ENCODE results near the gene MRPL52. TPM values are rescaled to one million over a fixed set of nuclear protein-coding genes. Genes with fewer than 3 reads are reported as not detected.

MRPL52 gene
- total and polyA plus RNA-seq, 10 of the 15 experiments (the other 5 are each of a cell fraction or from before 2014, with no cell fraction given), result 51.7 to 541 (median 142) TPM

DNA sequence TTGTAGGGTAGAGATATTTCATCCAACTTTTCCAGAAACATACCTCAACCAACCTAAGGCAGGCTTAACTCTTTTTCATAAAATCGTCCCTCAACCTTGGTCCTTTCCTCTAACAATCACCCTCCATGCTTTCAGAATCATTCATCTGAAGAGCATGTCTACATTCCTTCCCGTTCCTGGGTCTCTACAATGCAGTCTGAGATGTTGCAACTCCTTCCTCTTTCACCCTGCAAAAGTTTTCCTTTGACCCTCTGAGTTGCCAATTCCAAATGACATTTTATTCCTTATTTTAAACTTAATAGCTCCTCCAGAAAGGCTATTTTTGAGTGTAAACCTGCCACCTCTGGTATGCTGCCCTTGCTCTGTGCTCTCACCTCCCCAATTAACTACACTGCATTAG lies 31.2 kb upstream of the MRPL52 start (continued):
- no peak for TF ChIP-seq SMARCA5 (IDR thresholded peaks at IDR 0.05)
- TF ChIP-seq, protein P1, sequence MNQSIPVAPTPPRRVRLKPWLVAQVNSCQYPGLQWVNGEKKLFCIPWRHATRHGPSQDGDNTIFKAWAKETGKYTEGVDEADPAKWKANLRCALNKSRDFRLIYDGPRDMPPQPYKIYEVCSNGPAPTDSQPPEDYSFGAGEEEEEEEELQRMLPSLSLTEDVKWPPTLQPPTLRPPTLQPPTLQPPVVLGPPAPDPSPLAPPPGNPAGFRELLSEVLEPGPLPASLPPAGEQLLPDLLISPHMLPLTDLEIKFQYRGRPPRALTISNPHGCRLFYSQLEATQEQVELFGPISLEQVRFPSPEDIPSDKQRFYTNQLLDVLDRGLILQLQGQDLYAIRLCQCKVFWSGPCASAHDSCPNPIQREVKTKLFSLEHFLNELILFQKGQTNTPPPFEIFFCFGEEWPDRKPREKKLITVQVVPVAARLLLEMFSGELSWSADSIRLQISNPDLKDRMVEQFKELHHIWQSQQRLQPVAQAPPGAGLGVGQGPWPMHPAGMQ (IDR thresholded peaks at IDR 0.05; ENCODE audit: borderline replicate concordance), result no peak
- TF ChIP-seq POLR2AphosphoS2 (IDR thresholded peaks at IDR 0.05; ENCODE audit: low read depth, low read length), result no peak
- no peak for TF ChIP-seq NBN (IDR thresholded peaks at IDR 0.05)
- TF ChIP-seq HCFC1 (IDR thresholded peaks at IDR 0.05; ENCODE audit: low read length), result no peak
- TF ChIP-seq, protein P2, sequence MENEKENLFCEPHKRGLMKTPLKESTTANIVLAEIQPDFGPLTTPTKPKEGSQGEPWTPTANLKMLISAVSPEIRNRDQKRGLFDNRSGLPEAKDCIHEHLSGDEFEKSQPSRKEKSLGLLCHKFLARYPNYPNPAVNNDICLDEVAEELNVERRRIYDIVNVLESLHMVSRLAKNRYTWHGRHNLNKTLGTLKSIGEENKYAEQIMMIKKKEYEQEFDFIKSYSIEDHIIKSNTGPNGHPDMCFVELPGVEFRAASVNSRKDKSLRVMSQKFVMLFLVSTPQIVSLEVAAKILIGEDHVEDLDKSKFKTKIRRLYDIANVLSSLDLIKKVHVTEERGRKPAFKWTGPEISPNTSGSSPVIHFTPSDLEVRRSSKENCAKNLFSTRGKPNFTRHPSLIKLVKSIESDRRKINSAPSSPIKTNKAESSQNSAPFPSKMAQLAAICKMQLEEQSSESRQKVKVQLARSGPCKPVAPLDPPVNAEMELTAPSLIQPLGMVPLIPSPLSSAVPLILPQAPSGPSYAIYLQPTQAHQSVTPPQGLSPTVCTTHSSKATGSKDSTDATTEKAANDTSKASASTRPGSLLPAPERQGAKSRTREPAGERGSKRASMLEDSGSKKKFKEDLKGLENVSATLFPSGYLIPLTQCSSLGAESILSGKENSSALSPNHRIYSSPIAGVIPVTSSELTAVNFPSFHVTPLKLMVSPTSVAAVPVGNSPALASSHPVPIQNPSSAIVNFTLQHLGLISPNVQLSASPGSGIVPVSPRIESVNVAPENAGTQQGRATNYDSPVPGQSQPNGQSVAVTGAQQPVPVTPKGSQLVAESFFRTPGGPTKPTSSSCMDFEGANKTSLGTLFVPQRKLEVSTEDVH (IDR thresholded peaks at IDR 0.05; ENCODE audit: low read depth, partially characterized antibody), result no peak
- no peak for TF ChIP-seq RBBP5 (conservative IDR thresholded peaks at IDR 0.05)
- TF ChIP-seq, protein P3, sequence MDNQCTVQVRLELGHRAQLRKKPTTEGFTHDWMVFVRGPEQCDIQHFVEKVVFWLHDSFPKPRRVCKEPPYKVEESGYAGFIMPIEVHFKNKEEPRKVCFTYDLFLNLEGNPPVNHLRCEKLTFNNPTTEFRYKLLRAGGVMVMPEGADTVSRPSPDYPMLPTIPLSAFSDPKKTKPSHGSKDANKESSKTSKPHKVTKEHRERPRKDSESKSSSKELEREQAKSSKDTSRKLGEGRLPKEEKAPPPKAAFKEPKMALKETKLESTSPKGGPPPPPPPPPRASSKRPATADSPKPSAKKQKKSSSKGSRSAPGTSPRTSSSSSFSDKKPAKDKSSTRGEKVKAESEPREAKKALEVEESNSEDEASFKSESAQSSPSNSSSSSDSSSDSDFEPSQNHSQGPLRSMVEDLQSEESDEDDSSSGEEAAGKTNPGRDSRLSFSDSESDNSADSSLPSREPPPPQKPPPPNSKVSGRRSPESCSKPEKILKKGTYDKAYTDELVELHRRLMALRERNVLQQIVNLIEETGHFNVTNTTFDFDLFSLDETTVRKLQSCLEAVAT (IDR thresholded peaks at IDR 0.05), result no peak
- no peak for TF ChIP-seq BACH1 (IDR thresholded peaks at IDR 0.05; ENCODE audit: borderline replicate concordance)
- TF ChIP-seq, protein P4, sequence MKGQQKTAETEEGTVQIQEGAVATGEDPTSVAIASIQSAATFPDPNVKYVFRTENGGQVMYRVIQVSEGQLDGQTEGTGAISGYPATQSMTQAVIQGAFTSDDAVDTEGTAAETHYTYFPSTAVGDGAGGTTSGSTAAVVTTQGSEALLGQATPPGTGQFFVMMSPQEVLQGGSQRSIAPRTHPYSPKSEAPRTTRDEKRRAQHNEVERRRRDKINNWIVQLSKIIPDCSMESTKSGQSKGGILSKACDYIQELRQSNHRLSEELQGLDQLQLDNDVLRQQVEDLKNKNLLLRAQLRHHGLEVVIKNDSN (IDR thresholded peaks at IDR 0.05; ENCODE audit: borderline replicate concordance, extremely low read length, insufficient read depth, low read depth, low read length), result no peak
- no peak for TF ChIP-seq ZNF384 (IDR thresholded peaks at IDR 0.05; ENCODE audit: borderline replicate concordance, low read depth, low read length)
- no peak for TF ChIP-seq ZNF207 (IDR thresholded peaks at IDR 0.05; ENCODE audit: borderline replicate concordance)
